ENCODE measurements around the gene CARS2.

- TF ChIP-seq POLR2A (IDR thresholded peaks at IDR 0.05) (no peak), CTCF (IDR thresholded peaks at IDR 0.05) (no peak)
Observed at GRCh38 chr13:110653851-110654250, 52.1 kb downstream of the CARS2 start.

All from uterus (tissue), 2 donors.